ENCODE data around the gene KASH5. TPM values are rescaled to one million over a fixed set of nuclear protein-coding genes. Genes with fewer than 3 reads are reported as not detected.

KASH5 gene
- total and polyA plus RNA-seq, 2 of the 8 experiments (the other 6 are each of a cell fraction or from before 2014, with no cell fraction given), result 0.05 to 0.19 TPM

GRCh38 chr19:49440439-49441209, 52.6 kb downstream of the KASH5 start:
- H3K23ac ChIP-seq (ENCODE audit: insufficient read length), result no peak overlapping the region
- H4K5ac ChIP-seq (ENCODE audit: insufficient read length, low read depth, low read length), result no peak overlapping the region
- DNase-seq (ENCODE audit: low read depth in 1 of 2, low spot score in 2 of 2) (no peak), FAIRE-seq (no peak)
- H3K27me3 ChIP-seq (replicated peaks in 1 of 4; ENCODE audit: control insufficient read depth in 3 of 4, extremely low read depth in 1 of 4, insufficient read depth in 3 of 4, low read length in 3 of 4), result peaks cover 25 to 48% (median 43%) of the 10 kb centered on the region in 4 experiments
- no peak overlapping the region for H3K56ac ChIP-seq (replicated peaks; ENCODE audit: insufficient read length, low read depth, low read length)
- ChIA-PET POLR2A (ENCODE audit: partially characterized antibody) (interaction anchor here (0.7 to 4.1 kb wide), 6 partner anchors 9 to 114 kb away, joined by 3 to 13 read pairs (median 4); partner anchors contain the start of genes ALDH16A1, GFY, PIH1D1 and RCN3), CTCF (ENCODE audit: partially characterized antibody) (interaction anchor here (1.5 to 3.3 kb wide), 6 partner anchors 10 to 74 kb away, joined by 5 to 15 read pairs (median 8); partner anchors contain the start of genes GFY and PIH1D1)
- no peak overlapping the region for H2BK20ac ChIP-seq (ENCODE audit: low read length)
- peaks cover 20% of the 10 kb centered on the region; the same call in 1 of the 2 replicates for H3K23me2 ChIP-seq (ENCODE audit: low read depth, low read length)
- no peaks in the 10 kb centered on the region for H3K9me3 ChIP-seq (ENCODE audit: insufficient read depth in 2 of 2, low read depth in 1 of 2, low read length in 1 of 2)
- no peak overlapping the region for H2BK15ac ChIP-seq (ENCODE audit: low read length)
- no peak overlapping the region for H2BK120ac ChIP-seq (replicated peaks; ENCODE audit: low read depth, low read length)
- no peak overlapping the region for H3K4ac ChIP-seq (replicated peaks; ENCODE audit: insufficient read length, low read depth, low read length)
- peak overlapping the region; percentile 53 to 73 for H3K4me2 ChIP-seq (ENCODE audit: insufficient read depth in 1 of 2, low read depth in 2 of 2, low read length in 2 of 2)
- no peak overlapping the region for H3K27ac ChIP-seq (ENCODE audit: low read depth, low read length)
- no peaks in the 10 kb centered on the region for H4K20me1 ChIP-seq (replicated peaks in 1 of 2; ENCODE audit: control insufficient read depth in 1 of 2, insufficient read depth in 2 of 2, low read length in 2 of 2)
- H3K18ac ChIP-seq (ENCODE audit: extremely low read depth, low read length), result no peak overlapping the region
- H3K4me1 ChIP-seq (replicated peaks in 1 of 4; ENCODE audit: control insufficient read depth in 3 of 4, insufficient read depth in 4 of 4, low read length in 3 of 4), result peaks cover 0 to 13% (median 8%) of the 10 kb centered on the region in 4 experiments; a peak in 5 of 7 replicates
- H3K79me1 ChIP-seq (ENCODE audit: low read depth, low read length), result no peaks in the 10 kb centered on the region
- WGBS, 2 experiments (ENCODE audit: extremely low coverage in 1 of 2, insufficient coverage in 1 of 2, insufficient read length in 1 of 2, insufficient replicate concordance in 2 of 2, low coverage in 1 of 2, low lambda C conversion rate in 2 of 2, missing lambda C conversion rate in 1 of 2), result 33% methylated on average over 18 of the region's 19 CpGs; no CpG with 5 or more reads in 1 of the 2 experiments
- no peak overlapping the region for H2BK5ac ChIP-seq (ENCODE audit: low read depth, low read length)
- TF ChIP-seq TAF7 (optimal IDR thresholded peaks at IDR 0.05; ENCODE audit: borderline replicate concordance, low read depth, low read length), result no peak
- 0 out of 2 replicates have a peak, but pooled peaks have one; percentile 31 for TF ChIP-seq SUZ12 (IDR thresholded peaks at IDR 0.05; ENCODE audit: low read length)
- H3K79me2 ChIP-seq (ENCODE audit: control insufficient read depth in 1 of 2, insufficient read depth in 2 of 2, low read length in 2 of 2), result no peaks in the 10 kb centered on the region
- no peak overlapping the region for H3K9ac ChIP-seq (replicated peaks in 1 of 4; ENCODE audit: extremely low read depth in 1 of 4, low read depth in 3 of 4, low read length in 3 of 4)
- no peak overlapping the region; the same call in 1 of the 2 replicates for H4K8ac ChIP-seq (ENCODE audit: extremely low read depth, insufficient read depth, low read length)
- no peak overlapping the region for H2AFZ ChIP-seq (ENCODE audit: low read length)
- no peaks in the 10 kb centered on the region for H3K36me3 ChIP-seq (ENCODE audit: control insufficient read depth in 2 of 4, insufficient read depth in 4 of 4, low read length in 3 of 4)
- no peak overlapping the region for H2AK5ac ChIP-seq (ENCODE audit: low read depth, low read length)
- H3K4me3 ChIP-seq (ENCODE audit: extremely low read depth in 1 of 4, insufficient read depth in 2 of 4, low read depth in 3 of 4, low read length in 4 of 4), result peak overlapping the region; percentile 39 to 57 (median 50)
- H4K91ac ChIP-seq (replicated peaks; ENCODE audit: insufficient read length, low read length), result no peak overlapping the region
- no peak overlapping the region for H2BK12ac ChIP-seq (ENCODE audit: low read depth, low read length)
- H3K14ac ChIP-seq (ENCODE audit: insufficient read length), result no peak overlapping the region
